A172 (cell line): ENCODE data around the gene GFRA1. TPM values are rescaled to one million over a fixed set of nuclear protein-coding genes. Genes with fewer than 3 reads are reported as not detected.

Source experiments
- DNase-seq: peaks from one replicate; pipeline ENCODE4 v3.0.0-alpha.2; 2015; ENCODE audit warnings: low spot score
- total RNA-seq: library from RNA; depleted of rRNA; stranded (reverse); fragments of >200 nt; shearing (Covaris generic); gene quantifications from 2 replicates; pipeline ENCODE4 v1.2.3, GENCODE V29; 2014

GFRA1 gene
- total RNA-seq, 1 experiment from 2014 or later: 21.3 TPM

DNA sequence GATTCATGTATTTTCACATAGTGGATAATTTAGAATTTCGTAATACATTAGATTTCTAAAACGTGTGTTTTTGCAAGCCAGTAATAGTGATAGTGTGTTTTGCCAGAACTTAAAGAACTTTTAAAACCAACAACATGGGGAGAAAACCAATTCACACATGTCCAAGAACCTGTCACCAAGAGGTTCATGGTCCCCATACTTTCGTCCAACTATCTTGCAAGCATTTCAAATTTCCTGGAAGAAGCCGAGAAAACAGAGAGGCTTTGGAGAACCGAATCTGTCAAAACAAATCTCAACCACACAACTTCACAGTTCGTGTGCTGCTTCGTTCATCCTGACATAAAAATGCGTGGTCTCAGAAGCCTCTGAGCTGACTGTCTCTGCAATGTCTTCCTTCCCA, 31.9 kb downstream of the GFRA1 start:
- DNase-seq: no peak

DNA sequence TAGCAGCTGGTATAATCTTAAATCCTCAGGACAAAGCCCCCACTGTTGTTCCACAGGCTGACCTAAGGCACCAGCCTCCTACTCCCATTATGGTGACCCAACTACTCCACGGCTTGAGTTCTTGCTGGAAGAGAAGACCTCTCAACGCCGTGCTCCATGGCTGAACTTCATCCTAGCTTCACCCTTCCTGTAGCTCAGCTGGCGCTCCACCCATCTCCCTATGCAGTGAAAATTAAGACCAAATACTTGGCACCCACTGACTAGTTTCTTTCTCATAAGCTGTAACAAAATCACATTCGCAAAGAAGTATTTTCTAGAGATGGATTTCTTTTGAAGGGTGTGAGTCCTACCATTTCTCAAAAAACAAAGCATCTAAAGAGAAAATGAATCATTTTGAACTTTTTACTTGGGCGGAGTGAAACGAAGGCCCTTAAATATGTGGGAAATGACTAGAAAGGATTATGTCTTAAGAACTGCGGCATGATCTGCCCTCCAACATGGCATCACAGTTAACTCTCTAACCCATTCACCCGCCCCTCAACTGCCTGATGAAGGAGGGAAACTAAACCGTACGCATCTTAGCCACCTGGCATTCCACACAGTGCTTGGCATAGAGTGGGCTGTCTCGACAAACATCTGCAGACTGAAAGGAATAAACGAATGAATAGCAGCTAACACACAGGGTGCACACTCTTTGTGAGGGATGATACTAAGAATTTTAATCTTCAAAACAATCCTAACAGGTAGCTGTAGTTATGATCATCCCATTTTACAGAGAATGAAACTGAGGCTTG, 32.7 kb downstream of the GFRA1 start:
- DNase-seq: no peak

DNA sequence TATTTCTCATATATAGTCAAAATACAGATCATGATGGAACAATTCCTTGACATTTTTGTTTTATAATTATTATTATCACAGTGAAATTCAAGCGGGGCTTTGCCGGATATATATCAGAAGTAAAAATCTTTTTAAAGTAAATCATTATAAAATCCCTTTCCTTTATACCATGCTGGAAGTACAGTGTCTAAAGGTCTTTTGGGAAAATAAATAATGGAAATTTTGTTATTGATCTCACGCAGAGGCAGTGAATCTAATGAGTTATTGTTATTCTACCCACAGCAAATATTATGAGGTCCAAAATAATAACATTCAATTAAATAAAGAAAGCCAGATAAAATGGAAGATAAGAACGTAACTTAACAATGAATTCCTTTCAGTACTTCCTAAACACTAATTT, 33.8 kb downstream of the GFRA1 start:
- DNase-seq: no peak

DNA sequence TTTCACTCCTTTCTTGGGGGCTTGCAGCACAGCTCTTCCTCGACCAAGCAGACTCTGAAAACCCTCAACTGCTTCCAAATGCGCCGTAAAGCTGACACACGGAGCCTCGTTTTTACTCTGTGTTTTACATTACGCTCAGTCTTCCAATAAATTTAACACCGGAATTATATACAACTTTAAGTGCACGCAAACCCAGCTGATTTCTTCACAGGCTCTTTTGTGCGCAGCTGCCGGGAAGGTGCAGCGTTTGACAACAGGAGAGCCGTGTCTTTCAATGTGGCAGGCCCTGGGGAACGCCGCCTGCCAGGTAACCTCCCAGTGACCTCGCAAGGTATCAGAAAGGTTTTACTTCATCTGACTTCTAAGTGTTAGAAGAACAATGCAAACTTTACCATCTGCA, 35.0 kb downstream of the GFRA1 start:
- no peak for DNase-seq

DNA sequence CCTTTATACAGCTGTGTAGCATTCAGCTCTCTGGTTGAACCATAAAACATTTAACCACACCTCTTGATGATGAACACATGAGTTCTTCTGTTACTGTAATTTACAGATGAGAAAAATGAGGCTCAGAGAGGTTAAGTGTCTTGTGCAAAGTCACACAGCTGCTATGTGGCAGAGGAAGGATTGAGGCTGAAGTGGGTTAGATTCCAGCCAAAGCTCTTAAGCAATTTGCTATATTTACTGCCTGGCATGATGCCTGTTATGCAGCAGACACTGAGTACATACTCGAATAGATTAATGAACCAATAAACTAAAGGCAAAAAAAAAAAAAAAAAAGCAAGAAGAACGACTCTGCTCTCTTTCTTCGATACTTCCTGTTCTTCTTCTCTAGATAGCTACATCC, 35.7 kb downstream of the GFRA1 start:
- DNase-seq: no peak

DNA sequence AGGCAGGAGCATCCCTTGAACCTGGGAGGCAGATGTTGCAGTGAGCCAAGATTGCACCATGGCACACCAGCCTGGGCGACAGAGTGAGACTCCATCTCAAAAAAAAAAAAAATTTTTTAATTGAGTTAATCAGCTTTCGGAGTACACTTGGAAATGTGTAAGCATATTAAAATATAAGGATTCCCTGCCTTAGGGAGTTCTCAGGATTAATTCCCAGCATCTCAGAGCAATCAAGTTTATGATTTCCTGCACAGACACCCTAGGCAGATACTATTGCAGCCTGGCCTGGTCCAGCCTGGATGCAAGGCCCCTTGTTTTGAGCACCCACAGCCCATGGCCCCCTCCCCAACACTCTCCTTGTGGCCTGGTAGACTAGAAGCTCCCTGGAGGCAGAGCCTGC, 39.8 kb downstream of the GFRA1 start:
- no peak for DNase-seq

DNA sequence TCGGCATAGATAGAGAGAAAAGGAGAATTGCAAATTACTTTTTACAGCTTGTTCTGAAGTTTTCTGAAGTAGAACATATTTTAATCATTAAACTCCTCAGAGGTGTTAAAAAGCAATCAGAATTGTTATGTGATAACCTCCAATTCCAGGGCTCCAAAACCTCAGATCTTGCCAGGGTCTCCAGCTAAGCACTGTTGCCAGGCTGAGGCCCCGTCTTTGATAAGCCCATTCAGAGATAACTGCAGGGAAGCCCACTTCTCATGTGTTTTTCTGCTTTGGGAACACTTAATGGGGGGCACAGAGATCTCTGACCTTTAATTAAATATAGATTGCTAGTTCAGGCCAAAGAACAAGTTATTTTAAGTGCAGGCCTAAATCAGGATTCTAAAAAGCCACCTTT, 40.4 kb downstream of the GFRA1 start:
- DNase-seq: no peak

DNA sequence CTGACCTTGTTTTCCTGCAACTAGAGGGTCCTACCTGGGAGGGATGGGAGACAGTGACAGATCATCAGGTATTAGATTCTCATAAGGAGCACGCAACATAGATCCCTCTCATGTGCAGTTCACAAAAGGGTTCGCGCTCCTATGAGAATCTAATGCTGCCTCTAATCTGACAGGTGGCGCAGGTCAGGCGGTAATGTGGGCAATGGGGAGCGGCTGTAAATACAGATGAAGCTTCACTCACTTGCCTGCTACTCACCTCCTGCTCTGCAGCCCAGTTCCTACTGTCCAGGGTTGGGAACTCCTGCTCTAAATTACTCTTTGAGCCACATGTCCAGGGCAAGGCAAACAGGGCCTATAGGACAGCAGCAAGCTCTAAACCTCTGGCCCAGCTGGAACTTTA, 46.2 kb downstream of the GFRA1 start:
- DNase-seq: no peak

DNA sequence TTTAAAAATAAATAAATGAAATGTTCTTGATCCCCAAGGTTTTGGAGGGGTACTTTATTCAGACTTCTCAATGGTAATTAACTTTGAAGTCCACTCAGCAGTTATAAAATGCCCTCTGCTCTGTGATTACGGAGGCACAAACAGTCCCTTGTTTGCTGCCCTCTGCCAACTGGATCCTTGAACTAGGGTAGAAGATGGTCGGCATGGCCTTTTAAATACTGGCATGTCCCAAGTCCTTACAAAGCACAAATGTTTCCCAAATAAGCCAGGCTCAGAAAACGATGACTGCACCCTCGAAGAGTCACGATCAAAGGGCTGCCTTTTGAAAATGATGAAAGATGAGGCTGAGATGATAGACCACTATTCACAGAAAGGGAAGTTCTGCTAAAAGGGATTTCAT, 47.0 kb downstream of the GFRA1 start:
- DNase-seq: no peak

DNA sequence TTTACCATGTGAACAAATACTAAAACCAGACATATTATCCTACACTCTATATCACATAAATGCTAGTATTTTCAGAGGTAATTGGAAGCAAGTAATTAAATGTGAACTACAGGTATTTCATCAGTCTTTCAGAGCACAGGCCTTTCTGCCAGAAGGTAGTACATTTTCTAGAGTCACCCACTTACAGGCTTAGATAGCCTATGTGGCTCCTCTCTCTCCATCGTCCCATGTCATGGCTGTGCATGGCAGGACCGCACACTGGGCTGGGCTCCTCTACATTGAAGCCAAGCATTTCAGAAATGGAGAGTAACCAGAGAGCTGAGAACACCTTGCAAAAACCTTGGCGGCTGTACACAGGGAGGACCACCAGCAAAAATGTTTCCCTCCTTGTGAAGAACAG, 49.7 kb downstream of the GFRA1 start:
- DNase-seq: no peak

DNA sequence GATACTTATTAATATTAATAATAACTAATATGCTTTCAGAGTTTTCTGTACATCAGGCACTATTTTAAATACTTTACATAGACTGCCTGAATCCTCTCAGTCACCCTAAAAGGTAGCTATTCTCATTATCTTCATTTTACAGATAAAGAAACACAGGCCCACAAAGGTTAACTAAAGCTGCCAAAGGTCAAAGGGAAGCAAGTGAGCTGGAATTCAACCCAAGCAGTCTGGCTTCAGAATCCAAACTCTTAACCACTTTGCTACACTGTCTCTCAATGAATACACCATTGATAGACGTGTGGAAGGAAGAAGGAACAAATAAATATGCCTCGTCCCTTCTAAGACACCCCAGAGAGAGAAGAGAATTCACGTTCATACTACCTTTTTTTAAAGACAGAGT, 52.0 kb downstream of the GFRA1 start:
- no peak for DNase-seq

DNA sequence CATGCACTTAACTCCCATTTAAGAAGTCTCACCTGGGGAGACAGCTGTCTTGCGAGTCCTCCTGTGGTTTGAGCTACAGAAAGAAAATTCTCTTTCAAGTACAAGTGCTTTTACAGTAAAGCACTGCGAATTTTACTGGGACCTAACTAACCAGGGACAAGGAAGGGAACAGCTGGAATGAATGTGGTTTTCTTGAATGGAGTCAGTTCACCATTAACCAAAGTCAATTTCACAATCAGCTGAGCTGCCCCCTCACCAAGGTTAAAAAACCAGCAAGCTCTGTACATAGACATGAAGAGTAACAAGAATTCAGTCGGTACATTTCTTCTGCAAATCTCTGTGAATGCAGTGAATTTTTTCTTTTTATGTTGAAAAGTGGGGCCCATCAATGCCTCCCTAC, 56.3 kb downstream of the GFRA1 start:
- DNase-seq: no peak

DNA sequence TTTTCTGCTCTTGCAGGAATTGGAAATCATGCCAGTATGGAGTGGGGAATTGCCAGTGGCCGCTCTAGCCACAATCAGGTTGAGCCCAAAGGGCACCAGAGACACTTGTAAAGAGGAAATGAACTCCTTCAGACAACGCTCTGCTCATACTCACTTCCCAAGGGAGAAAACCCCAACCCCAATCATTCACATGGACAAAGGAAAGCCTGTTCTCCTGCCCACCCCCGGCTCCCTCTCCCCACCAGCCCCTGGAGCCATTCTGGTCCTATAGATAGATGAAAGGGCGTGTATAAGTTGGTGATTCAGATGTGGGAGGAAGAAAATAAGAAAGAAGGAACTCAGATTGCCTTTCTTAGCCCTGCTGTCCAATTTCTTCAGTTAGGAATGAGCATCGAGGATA, 57.4 kb downstream of the GFRA1 start:
- no peak for DNase-seq

DNA sequence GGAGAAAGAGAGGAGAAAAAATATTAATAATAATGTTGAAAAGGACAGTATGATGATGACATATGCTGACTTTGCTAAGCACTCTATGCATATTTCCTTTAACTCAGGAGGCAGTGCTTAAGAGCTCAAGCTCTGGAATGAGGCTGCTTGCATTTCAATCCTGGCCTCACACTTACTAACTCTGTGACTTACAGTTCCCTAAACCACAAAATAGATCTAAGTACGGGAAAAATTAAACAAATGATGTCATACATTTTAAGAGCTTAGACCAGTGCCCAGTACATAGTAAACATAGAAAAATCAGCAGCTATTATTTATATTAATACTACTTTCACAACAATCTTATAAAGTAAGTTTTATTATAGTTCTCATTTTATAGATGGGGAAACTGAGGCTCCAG, 61.3 kb downstream of the GFRA1 start:
- DNase-seq: peak; percentile 63

DNA sequence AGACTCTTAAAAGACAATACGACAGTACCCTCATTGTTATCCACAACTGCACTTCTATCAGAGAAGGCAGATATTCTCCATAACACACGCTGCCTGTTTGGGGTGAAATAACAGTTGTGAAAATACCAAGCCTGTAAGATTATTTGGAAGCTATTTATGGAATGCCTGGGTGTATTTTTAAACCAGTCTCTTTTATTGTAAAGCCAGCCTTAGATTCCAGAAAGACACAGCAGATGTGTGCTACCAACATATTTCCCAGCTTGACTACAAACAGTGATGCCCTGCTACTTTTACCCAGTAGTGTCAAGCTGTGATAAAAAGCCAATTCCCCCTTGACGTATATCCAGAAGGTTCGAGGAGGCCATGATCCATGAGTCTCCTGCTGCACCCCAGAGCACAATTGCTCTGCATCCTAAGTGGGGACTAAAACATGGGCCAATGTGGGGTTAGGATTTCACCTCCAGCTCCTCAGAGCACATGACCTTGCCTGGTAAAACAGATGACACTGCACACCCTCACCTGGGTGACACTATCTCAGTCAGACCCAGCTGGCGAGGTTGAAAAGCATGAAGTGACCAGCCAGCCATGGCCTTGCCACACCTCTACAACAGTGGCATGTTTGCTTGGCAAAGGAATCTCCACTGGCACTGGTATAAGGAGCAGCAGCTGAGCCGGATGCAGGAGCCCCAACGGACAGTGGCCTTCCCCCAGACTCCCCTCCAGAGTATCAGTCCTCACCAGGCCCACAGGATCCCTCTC, 62.2 kb downstream of the GFRA1 start:
- no peak for DNase-seq

DNA sequence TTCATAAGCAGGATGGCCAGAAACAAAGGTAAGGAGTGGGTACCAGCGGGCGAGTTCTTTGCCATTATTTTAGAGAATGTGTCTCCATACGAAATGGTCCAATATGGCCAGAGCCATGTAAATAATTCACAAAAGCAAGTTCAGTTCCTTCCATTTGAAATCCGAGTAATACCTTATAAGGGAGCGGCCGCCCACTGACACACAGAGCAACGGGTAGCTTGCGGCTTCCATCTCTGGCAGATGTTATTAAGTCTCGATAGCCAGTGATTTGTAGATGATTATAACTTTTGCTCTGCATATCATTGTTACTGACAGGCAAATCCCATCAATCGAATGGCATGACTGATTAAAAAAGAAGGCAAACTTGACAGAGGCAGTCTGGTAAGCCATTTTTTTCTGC, 63.2 kb downstream of the GFRA1 start:
- DNase-seq: no peak

DNA sequence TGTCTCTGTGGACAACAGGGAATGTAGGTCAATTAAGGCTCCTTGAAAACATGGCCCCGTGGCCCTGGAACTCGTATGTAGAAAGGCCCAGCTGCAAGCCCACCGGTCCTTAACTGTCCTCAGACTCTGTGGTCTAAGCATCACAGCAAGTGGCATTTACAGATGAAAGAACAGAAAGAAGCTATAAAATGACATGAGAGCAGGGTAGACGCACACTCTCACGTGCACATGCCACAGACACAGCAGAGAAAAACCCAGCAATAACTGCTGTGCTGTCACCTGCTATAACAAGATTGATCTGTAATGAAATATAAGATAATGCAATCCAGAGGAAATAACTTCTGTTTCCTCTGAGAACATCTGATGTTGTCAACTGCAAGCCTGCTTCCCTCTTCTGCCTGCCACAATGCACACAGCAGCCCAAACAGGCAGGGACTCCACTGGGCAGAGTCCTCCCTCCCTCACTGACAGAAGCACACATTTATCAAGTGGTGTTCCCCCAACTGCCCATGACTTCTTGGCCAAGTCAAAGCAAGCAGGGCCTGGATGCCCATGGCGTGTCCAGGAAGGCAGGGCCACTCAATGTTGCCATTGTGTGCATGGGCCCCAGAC, 63.9 kb downstream of the GFRA1 start:
- DNase-seq: no peak

DNA sequence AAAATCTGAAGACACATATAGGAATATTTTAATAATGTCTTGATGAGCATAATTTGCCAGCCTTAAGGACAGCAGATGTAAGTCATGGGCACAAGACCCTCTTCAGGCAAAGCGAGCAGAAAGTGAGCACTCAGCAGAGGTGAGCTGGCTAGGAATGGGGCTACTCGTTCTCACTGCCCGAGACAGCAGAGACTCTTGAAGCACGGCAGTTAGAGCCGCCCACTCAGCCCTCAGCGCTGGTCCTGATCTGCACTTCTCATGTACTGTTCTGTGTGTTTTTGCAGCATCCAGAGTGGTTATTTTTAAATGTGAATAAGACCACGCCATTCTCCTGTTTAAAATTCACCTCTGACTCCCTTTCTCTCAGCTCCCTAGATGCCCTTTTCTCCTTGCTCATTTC, 65.3 kb downstream of the GFRA1 start:
- DNase-seq: no peak

DNA sequence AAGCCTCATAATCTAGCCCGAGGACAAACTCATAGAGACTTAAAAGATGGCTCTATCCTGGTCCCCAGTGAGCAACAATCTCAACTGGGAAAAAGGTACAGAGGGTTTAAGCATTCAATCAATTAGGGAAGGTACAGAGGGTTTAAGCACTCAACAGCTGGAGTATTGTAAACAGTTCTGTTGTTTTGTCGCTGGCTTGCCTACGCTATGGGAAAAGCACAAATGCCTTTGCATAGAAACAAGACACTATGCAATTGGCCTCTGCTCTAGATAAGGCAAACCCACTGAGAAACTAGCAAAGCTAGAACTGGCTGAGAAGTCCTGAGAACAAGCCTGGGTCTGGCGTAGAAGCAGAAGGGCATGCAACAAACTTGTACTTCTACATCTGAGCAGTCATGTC, 69.3 kb downstream of the GFRA1 start:
- no peak for DNase-seq

DNA sequence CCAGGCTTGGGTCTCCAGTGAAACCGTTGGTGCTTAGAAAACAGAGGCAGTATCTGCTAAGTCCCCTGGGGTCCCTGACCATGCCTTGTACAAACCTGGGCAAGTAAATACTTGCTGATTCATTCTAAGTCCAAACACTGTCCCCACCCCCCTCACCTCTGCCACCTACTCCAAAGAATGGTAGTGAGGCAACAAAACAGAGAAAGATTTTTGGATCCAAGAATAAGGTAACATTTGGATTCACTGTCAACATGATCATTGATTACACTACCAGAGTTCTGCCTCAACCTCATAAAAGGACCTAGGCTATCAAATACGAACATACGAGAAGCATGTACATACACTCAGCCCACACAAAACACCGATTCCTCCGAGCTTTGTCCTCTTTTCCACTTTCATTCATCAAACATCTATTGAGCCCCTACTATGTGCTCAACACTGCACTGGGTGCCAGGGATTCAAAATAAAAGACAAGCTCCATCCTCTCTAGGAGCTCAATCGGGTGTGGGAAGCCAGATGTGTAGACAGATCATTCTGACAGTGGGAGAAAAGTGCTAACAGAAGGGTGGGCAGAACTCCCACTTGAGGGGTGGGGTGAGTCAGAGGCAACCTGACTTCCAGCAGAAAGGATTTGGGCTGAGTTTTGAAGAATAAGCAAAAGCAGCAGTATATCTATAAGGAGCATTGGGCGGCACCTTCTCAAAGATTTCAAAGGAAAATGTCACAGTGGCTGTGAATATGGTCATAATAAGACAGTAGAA, 71.2 kb downstream of the GFRA1 start:
- no peak for DNase-seq

DNA sequence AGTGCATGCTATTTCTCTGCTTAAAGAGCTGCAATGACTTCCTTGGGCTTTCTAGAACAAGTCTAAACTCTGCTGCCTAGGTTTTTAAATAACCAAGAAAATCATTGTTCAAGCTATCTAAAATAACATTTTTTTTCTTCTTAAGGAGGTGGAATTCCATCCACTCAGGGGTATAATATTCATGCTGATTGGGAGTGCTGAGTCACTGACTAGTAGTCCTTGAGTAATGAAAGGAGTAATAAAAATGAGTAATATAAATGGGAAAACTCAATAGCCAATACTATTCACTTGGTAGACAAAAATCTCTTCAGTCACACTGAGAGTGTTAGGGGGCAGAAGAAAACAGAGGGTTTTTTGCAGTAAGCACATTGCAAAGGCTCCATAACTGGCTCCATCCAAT, 72.0 kb downstream of the GFRA1 start:
- DNase-seq: peak; percentile 18

DNA sequence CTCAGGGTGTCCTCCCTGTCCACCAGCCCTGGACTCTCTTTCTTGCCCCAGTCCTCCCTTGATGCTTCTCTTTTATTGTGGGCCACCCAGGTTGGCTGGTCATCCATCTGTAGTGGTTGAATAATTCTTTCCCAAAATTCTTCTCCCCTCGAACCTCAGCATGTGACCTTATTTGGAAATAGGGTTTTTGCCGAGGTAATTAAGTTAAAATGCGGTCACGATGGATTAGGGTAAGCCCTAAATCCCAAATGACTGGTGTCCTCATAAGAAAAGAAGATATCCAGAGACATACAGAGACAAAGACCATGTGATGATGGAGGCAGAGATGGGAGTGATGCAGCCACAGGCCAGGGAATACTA, 74.3 kb downstream of the GFRA1 start:
- DNase-seq: no peak
